Body of pancreas (tissue), 4 donors: Measurements from ENCODE around the gene CDK14.
"Not testable (repeated sequence)": the region's sequence is repeated elsewhere in the genome, so short reads cannot be mapped to it uniquely, and the experiment has no call there.

Experiments used
- POLR2A ChIP-seq, 3 donors: fragments of 450-650 bp; IDR thresholded peaks; one replicate each; pipeline ENCODE4 v1.6.1; 2016; ENCODE audit warnings: antibody characterized with exemption in 3 of 3, mild to moderate bottlenecking in 2 of 3
- TF ChIP-seq, protein P1 (sequence below), 7 experiments: fragments of 450-650 bp in 4 of 7; fragments of 200-600 bp in 3 of 7; sonication (generic) in 3 of 7; IDR thresholded peaks; one replicate each; pipeline ENCODE4 v1.5.1; 2016 to 2019; ENCODE audit warnings: antibody characterized with exemption in 7 of 7

- TF ChIP-seq, protein P1, sequence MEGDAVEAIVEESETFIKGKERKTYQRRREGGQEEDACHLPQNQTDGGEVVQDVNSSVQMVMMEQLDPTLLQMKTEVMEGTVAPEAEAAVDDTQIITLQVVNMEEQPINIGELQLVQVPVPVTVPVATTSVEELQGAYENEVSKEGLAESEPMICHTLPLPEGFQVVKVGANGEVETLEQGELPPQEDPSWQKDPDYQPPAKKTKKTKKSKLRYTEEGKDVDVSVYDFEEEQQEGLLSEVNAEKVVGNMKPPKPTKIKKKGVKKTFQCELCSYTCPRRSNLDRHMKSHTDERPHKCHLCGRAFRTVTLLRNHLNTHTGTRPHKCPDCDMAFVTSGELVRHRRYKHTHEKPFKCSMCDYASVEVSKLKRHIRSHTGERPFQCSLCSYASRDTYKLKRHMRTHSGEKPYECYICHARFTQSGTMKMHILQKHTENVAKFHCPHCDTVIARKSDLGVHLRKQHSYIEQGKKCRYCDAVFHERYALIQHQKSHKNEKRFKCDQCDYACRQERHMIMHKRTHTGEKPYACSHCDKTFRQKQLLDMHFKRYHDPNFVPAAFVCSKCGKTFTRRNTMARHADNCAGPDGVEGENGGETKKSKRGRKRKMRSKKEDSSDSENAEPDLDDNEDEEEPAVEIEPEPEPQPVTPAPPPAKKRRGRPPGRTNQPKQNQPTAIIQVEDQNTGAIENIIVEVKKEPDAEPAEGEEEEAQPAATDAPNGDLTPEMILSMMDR (IDR thresholded peaks at IDR 0.05): not testable (repeated sequence)
- TF ChIP-seq POLR2A (IDR thresholded peaks at IDR 0.05): not testable (repeated sequence)
Measured at GRCh38 chr7:90769566-90769965, 173.4 kb downstream of the CDK14 start.
